Amniotic epithelial cell (primary cell): Measurements from ENCODE around the gene PCDHA1.
"Not testable (repeated sequence)": the region's sequence is repeated elsewhere in the genome, so short reads cannot be mapped to it uniquely, and the experiment has no call there.

Experiments used
- DNase-seq: peaks from one replicate; pipeline ENCODE4 v3.0.0-alpha.2; 2010; ENCODE audit warnings: low read depth

The PCDHA1 gene

DNA sequence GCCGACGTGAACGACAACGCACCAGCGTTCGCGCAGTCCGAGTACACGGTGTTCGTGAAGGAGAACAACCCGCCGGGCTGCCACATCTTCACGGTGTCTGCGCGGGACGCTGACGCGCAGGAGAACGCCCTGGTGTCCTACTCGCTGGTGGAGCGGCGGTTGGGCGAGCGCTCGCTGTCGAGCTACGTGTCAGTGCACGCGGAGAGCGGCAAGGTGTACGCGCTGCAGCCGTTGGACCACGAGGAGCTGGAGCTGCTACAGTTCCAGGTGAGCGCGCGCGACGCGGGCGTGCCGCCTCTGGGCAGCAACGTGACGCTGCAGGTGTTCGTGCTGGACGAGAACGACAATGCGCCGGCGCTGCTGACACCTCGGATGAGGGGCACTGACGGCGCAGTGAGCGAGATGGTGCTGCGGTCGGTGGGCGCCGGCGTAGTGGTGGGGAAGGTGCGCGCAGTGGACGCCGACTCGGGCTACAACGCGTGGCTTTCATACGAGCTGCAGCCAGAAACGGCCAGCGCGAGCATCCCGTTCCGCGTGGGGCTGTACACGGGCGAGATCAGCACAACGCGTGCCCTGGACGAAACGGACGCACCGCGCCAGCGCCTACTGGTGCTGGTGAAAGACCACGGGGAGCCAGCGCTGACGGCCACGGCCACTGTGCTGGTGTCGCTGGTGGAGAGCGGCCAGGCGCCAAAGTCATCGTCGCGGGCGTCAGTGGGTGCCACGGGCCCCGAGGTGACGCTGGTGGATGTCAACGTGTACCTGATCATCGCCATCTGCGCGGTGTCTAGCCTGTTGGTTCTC, 64.1 kb downstream of the PCDHA1 start:
- not testable (repeated sequence) for DNase-seq

DNA sequence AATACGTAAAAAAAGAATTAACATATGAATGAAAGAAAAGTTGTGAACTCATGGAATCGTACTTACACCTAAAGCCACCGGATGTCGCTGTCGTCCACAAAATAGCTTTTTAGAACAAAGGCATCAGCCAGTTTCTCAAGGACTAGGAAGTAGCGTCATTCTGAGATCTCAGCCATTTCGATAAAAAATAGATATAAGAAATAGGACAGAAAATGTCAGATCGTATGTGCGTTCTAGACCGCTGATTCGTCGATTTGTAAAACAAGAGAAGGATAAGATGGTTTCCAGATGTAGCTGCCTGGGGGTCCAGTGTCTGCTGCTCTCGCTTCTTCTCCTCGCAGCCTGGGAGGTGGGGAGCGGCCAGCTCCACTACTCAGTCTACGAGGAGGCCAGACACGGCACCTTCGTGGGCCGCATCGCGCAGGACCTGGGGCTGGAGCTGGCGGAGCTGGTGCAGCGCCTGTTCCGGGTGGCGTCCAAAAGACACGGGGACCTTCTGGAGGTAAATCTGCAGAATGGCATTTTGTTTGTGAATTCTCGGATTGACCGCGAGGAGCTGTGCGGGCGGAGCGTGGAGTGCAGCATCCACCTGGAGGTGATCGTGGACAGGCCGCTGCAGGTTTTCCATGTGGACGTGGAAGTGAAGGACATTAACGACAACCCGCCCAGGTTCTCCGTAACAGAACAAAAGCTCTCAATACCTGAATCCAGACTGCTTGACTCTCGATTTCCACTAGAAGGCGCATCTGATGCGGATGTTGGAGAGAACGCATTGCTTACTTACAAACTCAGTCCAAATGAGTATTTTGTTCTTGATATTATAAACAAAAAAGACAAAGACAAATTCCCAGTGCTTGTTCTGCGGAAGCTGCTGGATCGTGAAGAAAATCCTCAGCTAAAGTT, 70.1 kb downstream of the PCDHA1 start, which contains the start of gene PCDHA10:
Gene PCDHA10, plus strand, starts transcription at position 126 of the 903 bp plus-strand sequence. Its CDS starts 152 bp downstream, at position 278.
- DNase-seq: no peak

DNA sequence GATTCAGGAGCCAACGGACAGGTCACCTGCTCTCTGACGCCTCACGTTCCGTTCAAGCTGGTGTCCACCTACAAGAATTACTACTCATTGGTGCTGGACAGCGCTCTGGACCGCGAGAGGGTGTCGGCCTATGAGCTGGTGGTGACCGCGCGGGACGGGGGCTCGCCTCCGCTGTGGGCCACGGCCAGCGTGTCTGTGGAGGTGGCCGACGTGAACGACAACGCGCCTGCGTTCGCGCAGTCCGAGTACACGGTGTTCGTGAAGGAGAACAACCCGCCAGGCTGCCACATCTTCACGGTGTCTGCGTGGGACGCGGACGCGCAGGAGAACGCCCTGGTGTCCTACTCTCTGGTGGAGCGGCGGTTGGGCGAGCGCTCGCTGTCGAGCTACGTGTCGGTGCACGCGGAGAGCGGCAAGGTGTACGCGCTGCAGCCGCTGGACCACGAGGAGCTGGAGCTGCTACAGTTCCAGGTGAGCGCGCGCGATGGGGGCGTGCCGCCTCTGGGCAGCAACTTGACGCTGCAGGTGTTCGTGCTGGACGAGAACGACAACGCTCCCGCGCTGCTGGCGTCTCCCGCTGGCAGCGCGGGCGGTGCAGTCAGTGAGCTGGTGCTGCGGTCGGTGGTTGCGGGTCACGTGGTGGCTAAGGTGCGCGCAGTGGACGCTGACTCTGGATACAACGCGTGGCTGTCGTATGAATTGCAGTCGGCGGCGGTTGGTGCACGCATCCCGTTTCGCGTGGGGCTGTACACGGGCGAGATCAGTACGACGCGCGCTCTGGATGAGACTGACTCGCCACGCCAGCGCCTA, 71.4 kb downstream of the PCDHA1 start:
- DNase-seq: no peak

DNA sequence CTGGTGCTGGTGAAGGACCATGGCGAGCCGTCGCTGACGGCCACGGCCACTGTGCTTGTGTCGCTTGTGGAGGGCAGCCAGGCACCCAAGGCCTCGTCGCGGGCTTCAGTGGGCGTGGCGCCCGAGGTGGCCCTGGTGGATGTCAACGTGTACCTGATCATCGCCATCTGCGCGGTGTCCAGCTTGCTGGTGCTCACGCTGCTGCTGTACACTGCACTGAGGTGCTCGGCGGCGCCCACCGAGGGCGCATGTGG, 72.0 kb downstream of the PCDHA1 start:
- no peak for DNase-seq

DNA sequence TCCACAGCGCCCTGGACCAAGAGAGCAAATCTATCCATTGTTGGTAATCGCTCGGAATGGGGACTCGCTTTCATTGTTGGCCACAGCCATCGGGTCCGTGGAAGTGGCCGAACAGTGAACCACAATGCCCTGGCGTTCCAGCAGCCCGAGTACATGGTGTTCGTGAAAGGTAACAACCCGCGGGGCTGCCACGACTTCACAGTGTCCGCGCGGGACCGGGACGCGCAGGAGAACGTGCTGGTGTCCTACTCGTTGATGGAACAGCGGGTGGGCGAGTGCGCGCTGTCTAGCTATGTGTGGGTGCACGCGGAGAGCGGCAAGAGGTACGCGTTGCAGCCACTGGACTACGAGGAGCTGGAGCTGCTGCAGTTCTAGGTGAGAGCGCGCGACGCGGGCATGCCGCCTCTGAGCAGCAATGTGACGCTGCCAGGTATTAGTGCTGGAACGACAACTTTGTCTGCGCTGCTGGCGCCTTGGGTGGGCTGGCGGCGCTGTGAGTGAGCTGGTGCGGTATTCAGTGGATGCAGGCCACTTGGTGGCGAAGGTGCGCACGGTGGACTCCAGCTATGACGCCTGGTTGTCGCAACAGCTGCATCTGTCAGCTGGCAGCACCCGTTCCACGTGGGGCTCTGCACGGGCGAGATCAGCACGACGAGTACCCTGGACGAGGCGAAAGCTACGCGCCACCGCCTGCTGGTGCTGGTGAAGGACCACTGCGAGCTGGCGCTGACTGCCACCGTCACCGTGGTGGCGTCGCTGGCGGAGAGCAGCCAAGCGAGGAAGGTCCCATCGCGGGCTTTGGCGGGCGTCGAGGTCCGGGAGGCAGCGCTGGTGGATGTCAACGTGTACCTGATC, 76.7 kb downstream of the PCDHA1 start:
- no peak for DNase-seq

DNA sequence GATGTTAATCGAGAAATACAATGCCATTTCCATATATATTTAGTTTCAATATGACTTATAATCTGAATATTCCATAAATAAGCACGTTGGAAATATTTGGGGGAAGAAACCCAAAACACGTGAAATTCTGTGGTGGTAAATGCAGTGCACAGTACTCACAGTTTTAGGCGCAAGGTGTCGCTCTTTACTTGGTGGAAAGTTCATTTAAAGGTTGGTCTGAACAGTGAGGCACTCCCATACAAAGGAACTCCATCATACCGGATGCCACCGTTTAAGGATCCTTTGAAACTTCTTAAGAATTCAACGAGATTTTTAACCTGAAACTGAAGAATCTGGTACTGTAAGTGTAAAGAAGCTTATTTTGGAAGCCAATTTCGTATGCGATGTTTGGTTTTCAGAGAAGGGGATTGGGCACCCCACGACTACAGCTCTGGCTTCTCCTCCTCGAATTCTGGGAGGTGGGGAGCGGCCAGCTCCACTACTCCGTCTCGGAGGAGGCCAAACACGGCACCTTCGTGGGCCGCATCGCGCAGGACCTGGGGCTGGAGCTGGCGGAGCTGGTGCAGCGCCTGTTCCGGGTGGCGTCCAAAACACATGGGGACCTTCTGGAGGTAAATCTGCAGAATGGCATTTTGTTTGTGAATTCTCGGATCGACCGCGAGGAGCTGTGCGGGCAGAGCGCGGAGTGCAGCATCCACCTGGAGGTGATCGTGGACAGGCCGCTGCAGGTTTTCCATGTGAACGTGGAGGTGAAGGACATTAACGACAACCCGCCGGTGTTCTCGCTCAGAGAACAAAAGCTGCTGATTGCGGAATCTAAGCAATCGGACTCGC, 83.0 kb downstream of the PCDHA1 start, which contains the start of gene PCDHA11:
Gene PCDHA11, plus strand, starts transcription at position 237 of the 834 bp plus-strand sequence. Its CDS starts 147 bp downstream, at position 384.
- DNase-seq: no peak

DNA sequence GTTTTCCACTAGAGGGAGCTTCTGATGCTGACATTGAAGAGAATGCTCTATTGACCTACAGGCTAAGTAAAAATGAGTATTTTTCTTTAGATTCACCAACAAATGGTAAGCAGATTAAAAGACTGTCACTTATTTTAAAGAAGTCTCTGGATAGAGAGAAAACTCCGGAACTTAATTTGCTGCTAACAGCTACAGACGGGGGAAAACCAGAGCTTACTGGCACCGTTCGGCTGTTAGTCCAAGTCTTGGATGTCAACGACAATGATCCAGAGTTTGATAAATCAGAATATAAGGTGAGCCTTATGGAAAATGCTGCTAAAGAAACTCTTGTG, 83.6 kb downstream of the PCDHA1 start:
- no peak for DNase-seq

DNA sequence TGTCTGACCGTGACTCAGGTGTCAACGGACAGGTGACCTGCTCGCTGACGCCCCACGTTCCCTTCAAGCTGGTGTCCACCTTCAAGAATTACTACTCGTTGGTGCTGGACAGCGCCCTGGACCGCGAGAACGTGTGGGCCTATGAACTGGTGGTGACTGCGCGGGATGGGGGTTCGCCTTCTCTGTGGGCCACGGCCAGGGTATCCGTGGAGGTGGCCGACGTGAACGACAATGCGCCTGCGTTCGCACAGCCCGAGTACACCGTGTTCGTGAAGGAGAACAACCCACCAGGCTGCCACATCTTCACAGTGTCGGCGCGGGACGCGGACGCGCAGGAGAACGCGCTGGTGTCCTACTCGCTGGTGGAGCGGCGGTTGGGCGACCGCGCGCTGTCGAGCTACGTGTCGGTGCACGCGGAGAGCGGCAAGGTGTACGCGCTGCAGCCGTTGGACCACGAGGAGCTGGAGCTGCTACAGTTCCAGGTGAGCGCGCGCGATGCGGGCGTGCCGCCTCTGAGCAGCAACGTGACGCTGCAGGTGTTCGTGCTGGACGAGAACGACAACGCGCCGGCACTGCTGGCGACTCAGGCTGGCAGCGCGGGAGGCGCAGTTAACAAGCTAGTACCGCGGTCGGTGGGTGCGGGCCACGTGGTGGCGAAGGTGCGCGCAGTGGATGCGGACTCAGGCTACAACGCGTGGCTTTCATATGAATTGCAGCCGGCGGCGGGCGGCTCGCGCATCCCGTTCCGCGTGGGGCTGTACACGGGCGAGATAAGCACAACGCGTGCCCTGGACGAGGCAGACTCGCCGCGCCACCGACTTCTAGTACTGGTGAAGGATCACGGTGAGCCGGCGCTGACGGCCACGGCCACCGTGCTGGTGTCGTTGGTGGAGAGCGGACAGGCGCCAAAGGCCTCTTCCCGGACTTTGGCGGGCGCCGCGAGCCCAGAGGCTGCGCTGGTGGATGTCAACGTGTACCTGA, 84.6 kb downstream of the PCDHA1 start:
- no peak for DNase-seq

DNA sequence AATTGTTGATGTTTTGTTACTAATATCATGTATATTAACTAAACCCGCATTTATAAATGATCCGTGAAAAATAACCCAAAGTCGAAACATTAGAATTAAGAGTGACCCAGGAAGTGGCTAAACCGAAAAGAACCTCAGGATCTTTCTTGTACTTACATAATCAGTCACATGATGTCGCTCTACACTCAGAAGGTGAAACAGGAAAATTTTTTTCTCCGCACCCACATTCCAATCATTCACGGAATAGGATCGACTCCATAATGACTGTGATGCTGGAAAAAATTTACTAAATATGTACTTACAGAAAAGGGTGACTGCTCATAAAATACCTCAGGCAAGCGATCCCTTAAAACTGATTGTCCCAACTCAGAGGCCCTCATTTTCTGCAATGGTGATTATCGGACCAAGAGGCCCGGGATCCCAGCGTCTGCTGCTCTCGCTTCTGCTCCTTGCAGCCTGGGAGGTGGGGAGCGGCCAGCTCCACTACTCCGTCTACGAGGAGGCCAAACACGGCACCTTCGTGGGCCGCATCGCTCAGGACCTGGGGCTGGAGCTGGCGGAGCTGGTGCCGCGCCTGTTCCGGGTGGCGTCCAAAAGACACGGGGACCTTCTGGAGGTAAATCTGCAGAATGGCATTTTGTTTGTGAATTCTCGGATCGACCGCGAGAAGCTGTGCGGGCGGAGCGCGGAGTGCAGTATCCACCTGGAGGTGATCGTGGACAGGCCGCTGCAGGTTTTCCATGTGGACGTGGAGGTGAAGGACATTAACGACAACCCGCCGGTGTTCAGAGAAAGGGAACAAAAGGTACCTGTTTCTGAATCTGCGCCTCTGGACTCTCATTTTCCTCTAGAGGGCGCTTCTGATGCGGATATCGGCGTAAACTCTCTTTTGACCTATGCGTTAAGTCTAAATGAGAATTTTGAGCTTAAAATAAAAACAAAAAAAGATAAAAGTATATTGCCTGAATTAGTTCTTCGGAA, 89.4 kb downstream of the PCDHA1 start, which contains the start of gene PCDHA12:
Gene PCDHA12, plus strand, starts transcription at position 224 of the 981 bp plus-strand sequence. Its CDS starts 165 bp downstream, at position 389.
- DNase-seq: no peak

DNA sequence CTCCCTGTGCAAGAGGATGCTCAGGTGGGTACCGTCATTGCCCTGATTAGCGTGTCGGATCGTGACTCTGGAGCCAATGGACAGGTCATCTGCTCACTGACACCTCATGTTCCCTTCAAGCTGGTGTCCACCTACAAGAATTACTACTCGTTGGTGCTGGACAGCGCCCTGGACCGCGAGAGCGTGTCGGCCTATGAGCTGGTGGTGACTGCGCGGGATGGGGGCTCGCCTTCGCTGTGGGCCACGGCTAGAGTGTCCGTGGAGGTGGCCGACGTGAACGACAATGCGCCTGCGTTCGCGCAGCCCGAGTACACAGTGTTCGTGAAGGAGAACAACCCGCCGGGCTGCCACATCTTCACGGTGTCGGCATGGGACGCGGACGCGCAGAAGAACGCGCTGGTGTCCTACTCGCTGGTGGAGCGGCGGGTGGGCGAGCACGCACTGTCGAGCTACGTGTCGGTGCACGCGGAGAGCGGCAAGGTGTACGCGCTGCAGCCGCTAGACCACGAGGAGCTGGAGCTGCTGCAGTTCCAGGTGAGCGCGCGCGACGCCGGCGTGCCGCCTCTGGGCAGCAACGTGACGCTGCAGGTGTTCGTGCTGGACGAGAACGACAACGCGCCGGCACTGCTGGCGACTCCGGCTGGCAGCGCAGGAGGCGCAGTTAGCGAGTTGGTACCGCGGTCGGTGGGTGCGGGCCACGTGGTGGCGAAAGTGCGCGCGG, 90.8 kb downstream of the PCDHA1 start:
- DNase-seq: not testable (repeated sequence)

DNA sequence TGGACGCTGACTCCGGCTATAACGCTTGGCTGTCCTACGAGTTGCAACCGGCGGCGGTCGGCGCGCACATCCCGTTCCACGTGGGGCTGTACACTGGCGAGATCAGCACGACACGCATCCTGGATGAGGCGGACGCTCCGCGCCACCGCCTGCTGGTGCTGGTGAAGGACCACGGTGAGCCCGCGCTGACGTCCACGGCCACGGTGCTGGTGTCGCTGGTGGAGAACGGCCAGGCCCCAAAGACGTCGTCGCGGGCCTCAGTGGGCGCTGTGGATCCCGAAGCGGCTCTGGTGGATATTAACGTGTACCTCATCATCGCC, 91.3 kb downstream of the PCDHA1 start:
- DNase-seq: no peak

DNA sequence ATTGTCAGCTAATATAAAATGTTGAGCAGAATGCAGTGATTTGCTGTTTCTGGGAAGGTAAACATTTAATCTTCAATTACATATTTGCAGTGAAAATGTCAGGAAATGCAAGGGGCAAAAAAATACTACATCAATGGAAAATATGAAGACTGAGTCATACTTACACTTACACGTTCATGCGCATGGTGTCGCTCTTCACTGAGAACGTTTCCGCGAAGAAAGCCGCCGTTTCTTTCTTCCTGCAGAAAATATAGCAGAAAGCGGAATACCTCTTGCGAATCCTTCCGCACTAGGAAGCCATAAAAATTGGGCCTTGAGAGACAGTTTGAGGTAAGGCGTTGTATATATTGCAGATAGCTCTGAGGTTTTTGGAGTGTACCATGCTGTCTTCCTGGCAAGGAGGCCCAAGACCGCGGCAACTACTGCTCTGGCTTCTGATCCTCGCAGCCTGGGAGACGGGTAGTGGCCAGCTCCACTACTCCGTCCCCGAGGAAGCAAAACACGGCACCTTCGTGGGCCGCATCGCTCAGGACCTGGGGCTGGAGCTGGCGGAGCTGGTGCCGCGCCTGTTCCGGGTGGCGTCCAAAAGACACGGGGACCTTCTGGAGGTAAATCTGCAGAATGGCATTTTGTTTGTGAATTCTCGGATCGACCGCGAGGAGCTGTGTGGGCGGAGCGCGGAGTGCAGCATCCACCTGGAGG, 96.1 kb downstream of the PCDHA1 start, which contains the start of gene PCDHA13:
Gene PCDHA13, plus strand, starts transcription at position 236 of the 702 bp plus-strand sequence. Its CDS starts 145 bp downstream, at position 381.
- DNase-seq: no peak

DNA sequence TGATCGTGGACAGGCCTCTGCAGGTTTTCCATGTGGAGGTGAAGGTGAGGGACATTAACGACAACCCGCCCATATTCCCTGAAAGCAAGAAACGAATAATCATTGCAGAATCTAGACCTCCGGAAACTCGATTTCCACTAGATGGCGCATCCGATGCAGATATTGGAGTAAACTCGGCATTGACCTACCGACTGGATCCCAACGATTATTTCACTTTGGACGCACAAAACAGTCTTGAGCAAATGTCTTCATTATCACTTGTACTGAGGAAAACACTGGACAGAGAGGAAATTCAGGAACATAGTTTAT, 96.6 kb downstream of the PCDHA1 start:
- DNase-seq: no peak

DNA sequence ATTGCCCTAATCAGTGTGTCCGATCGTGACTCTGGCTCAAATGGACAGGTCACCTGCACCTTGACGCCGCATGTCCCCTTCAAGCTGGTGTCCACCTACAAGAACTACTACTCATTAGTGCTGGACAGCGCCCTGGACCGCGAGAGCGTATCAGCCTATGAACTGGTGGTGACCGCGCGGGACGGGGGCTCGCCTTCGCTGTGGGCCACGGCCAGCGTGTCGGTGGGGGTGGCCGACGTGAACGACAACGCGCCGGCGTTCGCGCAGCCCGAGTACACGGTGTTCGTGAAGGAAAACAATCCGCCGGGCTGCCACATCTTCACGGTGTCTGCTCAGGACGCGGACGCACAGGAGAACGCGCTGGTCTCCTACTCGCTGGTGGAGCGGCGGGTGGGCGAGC, 97.4 kb downstream of the PCDHA1 start:
- no peak for DNase-seq

DNA sequence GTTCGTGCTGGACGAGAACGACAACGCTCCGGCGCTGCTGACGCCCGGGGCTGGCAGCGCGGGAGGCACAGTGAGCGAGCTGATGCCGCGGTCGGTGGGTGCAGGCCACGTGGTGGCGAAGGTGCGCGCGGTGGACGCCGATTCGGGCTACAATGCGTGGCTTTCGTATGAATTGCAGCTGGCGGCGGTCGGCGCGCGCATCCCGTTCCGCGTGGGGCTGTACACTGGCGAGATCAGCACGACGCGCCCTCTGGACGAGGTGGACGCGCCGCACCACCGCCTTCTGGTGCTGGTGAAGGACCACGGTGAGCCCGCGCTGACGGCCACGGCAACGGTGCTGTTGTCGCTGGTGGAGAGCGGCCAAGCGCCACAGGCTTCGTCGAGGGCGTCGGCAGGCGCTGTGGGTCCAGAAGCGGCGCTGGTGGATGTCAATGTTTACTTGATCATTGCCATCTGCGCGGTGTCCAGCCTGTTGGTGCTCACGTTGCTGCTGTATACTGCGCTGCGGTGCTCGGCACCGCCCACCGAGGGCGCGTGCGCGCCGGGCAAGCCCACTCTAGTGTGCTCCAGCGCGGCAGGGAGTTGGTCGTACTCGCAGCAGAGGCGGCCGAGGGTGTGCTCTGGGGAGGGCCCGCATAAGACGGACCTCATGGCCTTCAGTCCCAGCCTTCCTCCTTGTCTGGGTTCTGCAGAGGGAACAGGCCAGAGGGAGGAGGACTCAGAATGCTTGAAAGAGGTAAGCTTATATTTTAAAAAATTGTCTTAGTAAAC, 98.2 kb downstream of the PCDHA1 start:
- DNase-seq: no peak

DNA sequence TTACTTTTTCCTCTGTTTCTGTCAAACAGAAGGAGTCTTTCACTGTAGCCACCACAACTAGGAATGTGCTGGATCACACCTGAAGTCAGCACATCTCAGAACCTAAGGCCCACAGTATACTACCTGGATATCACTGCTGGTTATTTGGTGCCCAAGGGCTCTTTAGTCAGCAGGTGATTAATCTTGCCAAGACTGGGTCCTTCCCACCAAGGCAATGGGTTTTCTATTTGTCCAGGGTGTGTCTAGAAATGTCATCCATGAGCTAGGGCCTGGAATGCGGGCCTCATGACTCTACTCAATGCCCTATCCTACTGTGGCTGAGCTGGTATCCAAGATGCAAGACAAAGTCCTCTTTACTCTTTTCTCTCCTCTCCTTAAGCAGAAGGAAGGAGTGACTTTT, 130.4 kb downstream of the PCDHA1 start:
- no peak for DNase-seq
